Panc1 (cell line): ENCODE measurements around the gene LINC01488. TPM values are rescaled to one million over a fixed set of nuclear protein-coding genes. Genes with fewer than 3 reads are reported as not detected.

Experiments used
- ATAC-seq: fragments of 200-7000 bp; cut with Tn5 transposase; 2 replicates; pipeline ENCODE4 v1.9.1; 2020; ENCODE audit warnings: mild to moderate bottlenecking, moderate library complexity
- BruUV-seq: library from RNA; stranded (reverse); fragments of 400-500 nt; replicated peaks from 2 replicates; lab custom pipeline; 2021; lab: Mats Ljungman, UMichigan
- CTCF ChIA-PET: fragments of 300-600 bp; sonication (Branson Sonifier 250); formaldehyde crosslinking; loops from one replicate; lab custom pipeline; 2022; ENCODE audit warnings: antibody characterized with exemption; lab: Charles Lee
- POLR2A ChIA-PET: fragments of 300-600 bp; sonication (Branson Sonifier 250); formaldehyde crosslinking; loops from one replicate; lab custom pipeline; 2022; ENCODE audit warnings: antibody characterized with exemption; lab: Charles Lee
- DNase-seq: peaks from one replicate; pipeline ENCODE4 v3.0.0-alpha.2; 2010; ENCODE audit warnings: low read depth, low spot score
- H3K27ac ChIP-seq: 2 replicates; pipeline ENCODE4 v1.5.1; 2011; ENCODE audit warnings: mild to moderate bottlenecking, low read length, inconsistent platforms
- H3K27me3 ChIP-seq: fragments of 200-500 bp; sonication (Bioruptor generic); 2 replicates; pipeline ENCODE4 v1.6.0; 2014; ENCODE audit warnings: low read length, inconsistent platforms; ENCODE audit not compliant: control insufficient read depth, insufficient read depth
- H3K36me3 ChIP-seq: fragments of 200-500 bp; sonication (Bioruptor generic); 2 replicates; pipeline ENCODE4 v1.5.1; 2014; ENCODE audit warnings: inconsistent platforms, mild to moderate bottlenecking, low read length, moderate library complexity; ENCODE audit not compliant: control insufficient read depth, insufficient read depth
- H3K4me1 ChIP-seq: 2 replicates; pipeline ENCODE4 v1.5.1; 2011; ENCODE audit warnings: inconsistent platforms, mild to moderate bottlenecking, low read length, moderate library complexity; ENCODE audit not compliant: control insufficient read depth, insufficient read depth
- H3K4me3 ChIP-seq, 2 experiments: 2 replicates each; pipeline ENCODE4 v1.5.1; 2011 to 2012; ENCODE audit warnings: low read depth in 2 of 2, low read length in 2 of 2, mild to moderate bottlenecking in 2 of 2, inconsistent platforms in 1 of 2, moderate library complexity in 1 of 2
- H3K9me3 ChIP-seq: fragments of 200-500 bp; sonication (Bioruptor generic); 2 replicates; pipeline ENCODE4 v1.5.1; 2014; ENCODE audit warnings: low read depth, mild to moderate bottlenecking, inconsistent platforms, low read length, moderate library complexity; ENCODE audit not compliant: control insufficient read depth, insufficient read depth
- POLR2AphosphoS5 ChIP-seq: IDR thresholded peaks from 2 replicates; pipeline ENCODE4 v1.6.1; 2012; ENCODE audit warnings: mild to moderate bottlenecking, low read depth, low read length, moderate library complexity
- SIN3A ChIP-seq: IDR thresholded peaks from 2 replicates; pipeline ENCODE4 v1.6.1; 2012; ENCODE audit warnings: low read depth, mild to moderate bottlenecking, low read length, moderate library complexity, borderline replicate concordance; ENCODE audit not compliant: insufficient read depth
- TCF7L2 ChIP-seq: IDR thresholded peaks from 2 replicates; pipeline ENCODE4 v1.6.1; 2011; ENCODE audit warnings: mild to moderate bottlenecking, low read depth, low read length, inconsistent platforms
- in situ Hi-C: cut with HindIII; loops from 2 replicates; pipeline ENCODE4 v1.10.0; 2016; ENCODE audit warnings: low sequenced_read_pairs, low pct_unique_long_range_greater_than_20kb
- intact Hi-C: fragments of 100-400 bp; cut with micrococcal nuclease; formaldehyde crosslinking; loops from one replicate; pipeline ENCODE4 v1.10.0; 2022; ENCODE audit not compliant: unreplicated experiment
- total RNA-seq: library from RNA; stranded (reverse); gene quantifications from one replicate; pipeline ENCODE4 v1.2.1, GENCODE V29; 2021; ENCODE audit not compliant: unreplicated experiment
- TF ChIP-seq, protein P1 (sequence below), 2 experiments: IDR thresholded peaks; 2 replicates each; pipeline ENCODE4 v1.6.1; 2011 to 2012; ENCODE audit warnings: low read depth in 2 of 2, control low read depth in 1 of 2, low read length in 1 of 2, mild to moderate bottlenecking in 1 of 2, moderate library complexity in 1 of 2; ENCODE audit not compliant: insufficient read depth in 1 of 2
- TF ChIP-seq, protein P2 (sequence below): fragments of 450-650 bp; IDR thresholded peaks from 2 replicates; pipeline ENCODE4 v1.5.1; 2017; ENCODE audit warnings: mild to moderate bottlenecking

LINC01488 gene
- total RNA-seq, 1 experiment from 2014 or later: not detected

DNA sequence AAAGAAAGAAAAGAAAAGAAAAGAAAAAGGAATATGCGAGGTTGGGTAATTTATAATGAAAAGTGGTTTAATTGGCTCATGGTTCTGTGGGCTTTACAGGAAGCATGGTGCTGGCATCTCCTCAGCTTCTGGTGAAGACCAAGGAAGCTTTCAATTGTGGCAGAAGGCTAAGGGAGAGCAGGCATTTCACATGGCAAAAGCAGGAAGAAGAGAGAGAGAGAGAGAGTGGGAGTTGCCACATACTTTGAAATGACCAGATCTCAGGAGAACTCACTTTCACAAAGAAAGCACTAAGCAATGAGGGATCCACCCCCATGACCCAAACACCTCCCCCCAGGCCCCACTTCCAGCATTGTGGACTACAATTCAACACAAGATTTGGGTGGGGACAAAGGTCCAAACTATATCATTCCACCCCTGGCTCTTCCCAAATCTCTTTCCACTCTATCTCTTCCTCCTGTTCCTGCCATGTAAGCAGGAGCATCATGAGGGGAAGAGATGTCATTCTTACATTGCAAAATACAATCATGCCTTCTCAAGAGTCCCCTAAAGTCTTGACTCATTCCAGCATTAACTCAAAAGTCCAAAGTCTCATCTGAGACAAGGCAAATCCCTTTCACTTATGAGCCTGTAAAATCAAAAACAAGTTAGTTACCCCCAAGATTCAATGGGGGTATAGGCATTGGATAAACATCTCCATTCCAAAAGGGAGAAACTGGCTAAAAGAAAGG lies 38.9 kb downstream of the LINC01488 start:
- no peaks in the 10 kb centered on the region for H3K27me3 ChIP-seq
- no TSS peak for BruUV-seq
- no peak overlapping the region for H3K27ac ChIP-seq
- POLR2A ChIA-PET: no interaction called here
- intact Hi-C loops: no loop called here
- H3K4me3 ChIP-seq: no peak overlapping the region
- no peaks in the 10 kb centered on the region for H3K9me3 ChIP-seq
- no peaks in the 10 kb centered on the region for H3K4me1 ChIP-seq
- ATAC-seq: no peak
- CTCF ChIA-PET: interaction anchor here (0.6 kb wide), 1 partner anchor 418 kb away, joined by 6 read pairs; no protein-coding TSS in a partner anchor
- no peak for DNase-seq
- in situ Hi-C loops: no loop called here
- TF ChIP-seq TCF7L2 (no peak), SIN3A (no peak)
- no peaks in the 10 kb centered on the region for H3K36me3 ChIP-seq

DNA sequence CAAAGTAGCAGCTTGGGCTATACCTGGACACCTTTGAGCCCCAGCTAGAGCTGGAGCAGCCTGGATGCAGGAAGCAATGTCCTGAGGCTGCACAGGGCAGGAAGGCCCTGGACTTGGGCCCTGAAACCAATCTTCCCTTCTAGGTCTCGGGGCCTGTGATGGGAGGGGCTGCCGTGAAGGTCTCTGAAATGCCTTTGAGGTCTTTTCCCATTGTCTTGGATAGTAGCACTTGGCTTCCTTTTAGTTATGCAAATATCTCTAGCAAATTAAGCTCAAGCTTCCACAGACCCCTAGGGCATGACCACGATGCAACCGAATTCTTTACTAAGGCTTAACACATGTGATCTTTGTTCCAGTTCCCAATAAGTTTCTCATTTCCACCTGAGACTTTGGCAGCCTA lies 40.0 kb downstream of the LINC01488 start:
- Histone ChIP-seq H3K27ac (no peak overlapping the region), H3K27me3 (no peaks in the 10 kb centered on the region), H3K4me3 (no peak overlapping the region), H3K9me3 (no peaks in the 10 kb centered on the region), H3K36me3 (no peaks in the 10 kb centered on the region), H3K4me1 (no peaks in the 10 kb centered on the region)
- ChIA-PET POLR2A (no interaction called here), CTCF (no interaction called here)
- no peak for DNase-seq
- no TSS peak for BruUV-seq
- no peak for ATAC-seq
- intact Hi-C loops: no loop called here
- TF ChIP-seq, protein P1, sequence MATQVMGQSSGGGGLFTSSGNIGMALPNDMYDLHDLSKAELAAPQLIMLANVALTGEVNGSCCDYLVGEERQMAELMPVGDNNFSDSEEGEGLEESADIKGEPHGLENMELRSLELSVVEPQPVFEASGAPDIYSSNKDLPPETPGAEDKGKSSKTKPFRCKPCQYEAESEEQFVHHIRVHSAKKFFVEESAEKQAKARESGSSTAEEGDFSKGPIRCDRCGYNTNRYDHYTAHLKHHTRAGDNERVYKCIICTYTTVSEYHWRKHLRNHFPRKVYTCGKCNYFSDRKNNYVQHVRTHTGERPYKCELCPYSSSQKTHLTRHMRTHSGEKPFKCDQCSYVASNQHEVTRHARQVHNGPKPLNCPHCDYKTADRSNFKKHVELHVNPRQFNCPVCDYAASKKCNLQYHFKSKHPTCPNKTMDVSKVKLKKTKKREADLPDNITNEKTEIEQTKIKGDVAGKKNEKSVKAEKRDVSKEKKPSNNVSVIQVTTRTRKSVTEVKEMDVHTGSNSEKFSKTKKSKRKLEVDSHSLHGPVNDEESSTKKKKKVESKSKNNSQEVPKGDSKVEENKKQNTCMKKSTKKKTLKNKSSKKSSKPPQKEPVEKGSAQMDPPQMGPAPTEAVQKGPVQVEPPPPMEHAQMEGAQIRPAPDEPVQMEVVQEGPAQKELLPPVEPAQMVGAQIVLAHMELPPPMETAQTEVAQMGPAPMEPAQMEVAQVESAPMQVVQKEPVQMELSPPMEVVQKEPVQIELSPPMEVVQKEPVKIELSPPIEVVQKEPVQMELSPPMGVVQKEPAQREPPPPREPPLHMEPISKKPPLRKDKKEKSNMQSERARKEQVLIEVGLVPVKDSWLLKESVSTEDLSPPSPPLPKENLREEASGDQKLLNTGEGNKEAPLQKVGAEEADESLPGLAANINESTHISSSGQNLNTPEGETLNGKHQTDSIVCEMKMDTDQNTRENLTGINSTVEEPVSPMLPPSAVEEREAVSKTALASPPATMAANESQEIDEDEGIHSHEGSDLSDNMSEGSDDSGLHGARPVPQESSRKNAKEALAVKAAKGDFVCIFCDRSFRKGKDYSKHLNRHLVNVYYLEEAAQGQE (IDR thresholded peaks at IDR 0.05; ENCODE audit: insufficient read depth in 1 of 2, low read depth in 2 of 2, low read length in 1 of 2): no peak
- no peak for TF ChIP-seq SIN3A
- no peak for TF ChIP-seq POLR2AphosphoS5
- TF ChIP-seq TCF7L2: no peak
- TF ChIP-seq, protein P2, sequence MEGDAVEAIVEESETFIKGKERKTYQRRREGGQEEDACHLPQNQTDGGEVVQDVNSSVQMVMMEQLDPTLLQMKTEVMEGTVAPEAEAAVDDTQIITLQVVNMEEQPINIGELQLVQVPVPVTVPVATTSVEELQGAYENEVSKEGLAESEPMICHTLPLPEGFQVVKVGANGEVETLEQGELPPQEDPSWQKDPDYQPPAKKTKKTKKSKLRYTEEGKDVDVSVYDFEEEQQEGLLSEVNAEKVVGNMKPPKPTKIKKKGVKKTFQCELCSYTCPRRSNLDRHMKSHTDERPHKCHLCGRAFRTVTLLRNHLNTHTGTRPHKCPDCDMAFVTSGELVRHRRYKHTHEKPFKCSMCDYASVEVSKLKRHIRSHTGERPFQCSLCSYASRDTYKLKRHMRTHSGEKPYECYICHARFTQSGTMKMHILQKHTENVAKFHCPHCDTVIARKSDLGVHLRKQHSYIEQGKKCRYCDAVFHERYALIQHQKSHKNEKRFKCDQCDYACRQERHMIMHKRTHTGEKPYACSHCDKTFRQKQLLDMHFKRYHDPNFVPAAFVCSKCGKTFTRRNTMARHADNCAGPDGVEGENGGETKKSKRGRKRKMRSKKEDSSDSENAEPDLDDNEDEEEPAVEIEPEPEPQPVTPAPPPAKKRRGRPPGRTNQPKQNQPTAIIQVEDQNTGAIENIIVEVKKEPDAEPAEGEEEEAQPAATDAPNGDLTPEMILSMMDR: no peak
- in situ Hi-C loops: no loop called here

DNA sequence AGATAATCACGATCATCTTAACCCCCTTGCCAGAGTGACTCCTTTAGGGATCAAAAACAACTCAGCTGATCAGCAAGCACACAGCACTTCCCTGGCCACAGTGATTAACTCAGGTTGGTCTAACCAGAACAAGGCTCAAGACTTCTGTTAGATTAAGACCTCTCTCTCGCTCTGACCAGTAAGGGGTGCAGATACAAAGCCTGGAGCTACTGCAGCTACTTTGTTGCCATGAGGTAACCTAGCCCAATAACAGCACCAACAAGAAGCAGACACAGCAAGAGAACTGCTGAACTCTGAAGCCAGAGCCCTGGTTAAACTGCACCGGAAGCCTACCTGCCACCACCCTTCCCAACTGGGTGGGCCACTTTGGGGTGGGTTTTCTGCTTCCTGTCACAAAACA lies 42.0 kb downstream of the LINC01488 start:
- Histone ChIP-seq H3K27me3 (no peaks in the 10 kb centered on the region), H3K36me3 (no peaks in the 10 kb centered on the region), H3K27ac (no peak overlapping the region), H3K9me3 (no peaks in the 10 kb centered on the region), H3K4me1 (no peaks in the 10 kb centered on the region), H3K4me3 (no peak overlapping the region)
- intact Hi-C loops: no loop called here
- TF ChIP-seq, protein P1 (IDR thresholded peaks at IDR 0.05; ENCODE audit: insufficient read depth in 1 of 2, low read depth in 2 of 2, low read length in 1 of 2): no peak
- TF ChIP-seq POLR2AphosphoS5 (no peak), SIN3A (no peak), TCF7L2 (no peak)
- TF ChIP-seq, protein P2: no peak
- in situ Hi-C loops: no loop called here
- no peak for ATAC-seq
- no peak for DNase-seq
- ChIA-PET CTCF (no interaction called here), POLR2A (no interaction called here)
- no TSS peak for BruUV-seq
